H1 (cell line): ENCODE data around the gene TAF3. TPM values are rescaled to one million over a fixed set of nuclear protein-coding genes. Genes with fewer than 3 reads are reported as not detected.

ENCODE experiments used
- CHD2 ChIP-seq: IDR thresholded peaks from 2 replicates; pipeline ENCODE4 v1.6.1; 2012; ENCODE audit warnings: low read length, improper control_type of control experiment
- CREB1 ChIP-seq: IDR thresholded peaks from 2 replicates; pipeline ENCODE4 v1.6.1; 2012; ENCODE audit warnings: inconsistent platforms
- CTBP2 ChIP-seq: IDR thresholded peaks from 2 replicates; pipeline ENCODE4 v1.7.0; 2011; ENCODE audit warnings: borderline replicate concordance, mild to moderate bottlenecking, moderate library complexity, mixed read lengths, low read length; ENCODE audit not compliant: insufficient read depth, insufficient read length
- NRF1 ChIP-seq: IDR thresholded peaks from 2 replicates; pipeline ENCODE4 v1.6.1; 2011; ENCODE audit warnings: mild to moderate bottlenecking, low read depth, low read length, improper control_type of control experiment
- SP2 ChIP-seq: IDR thresholded peaks from 2 replicates; pipeline ENCODE4 v1.6.1; 2012; ENCODE audit warnings: mild to moderate bottlenecking, low read length, inconsistent platforms
- polyA plus RNA-seq, 7 experiments: library from polyadenylated mRNA; depleted of rRNA in 3 of 7; stranded (reverse) in 5 of 7; unstranded in 2 of 7; fragments of >200 nt in 5 of 7; fragments of 200-250 nt in 2 of 7; gene quantifications; 1 replicate in 5 of 7; 2 replicates in 1 of 7; 4 replicates in 1 of 7; pipeline versions ENCODE4 v1.2.1 to v1.2.3, GENCODE V29; 2011 to 2013; ENCODE audit warnings: missing spikeins in 2 of 7, mixed read lengths in 2 of 7
- total RNA-seq: library from RNA; stranded (reverse); fragmentation: NEBNext Ultra II Directional; extraction: Animal tissue kit (Norgen Biotek cat#: 25700); gene quantifications from 2 replicates; pipeline ENCODE4 v1.2.1, GENCODE V29; 2021
- TF ChIP-seq, protein P1 (sequence below): IDR thresholded peaks from 2 replicates; pipeline ENCODE4 v1.6.1; 2012; ENCODE audit warnings: low read length, inconsistent platforms
- TF ChIP-seq, protein P2 (sequence below): IDR thresholded peaks from 2 replicates; pipeline ENCODE4 v1.6.1; 2012; ENCODE audit warnings: inconsistent platforms

Gene TAF3
- total and polyA plus RNA-seq, 2 of the 8 experiments (the other 6 are each of a cell fraction or from before 2014, with no cell fraction given): 1.5 to 11.2 TPM

DNA sequence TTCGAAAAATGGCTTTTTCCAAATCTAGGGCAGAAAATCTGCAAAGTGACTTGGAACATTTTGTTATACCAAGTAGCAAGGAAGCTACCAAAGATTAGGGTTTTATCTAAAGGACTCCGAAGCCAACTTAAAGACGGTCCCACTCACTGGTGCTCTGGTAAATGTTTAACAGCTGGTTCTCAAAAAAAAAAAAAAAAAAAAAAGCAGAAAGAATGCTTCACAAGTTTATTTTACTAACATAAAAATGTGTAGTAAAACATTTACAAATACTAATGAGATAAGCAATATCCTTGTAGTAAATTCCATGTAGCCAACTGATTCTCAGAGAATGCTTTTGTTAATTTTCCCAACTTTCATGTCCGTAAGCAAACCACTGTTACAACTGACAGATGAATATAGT is 38.4 kb downstream of the TAF3 start (continued):
- TF ChIP-seq, protein P1, sequence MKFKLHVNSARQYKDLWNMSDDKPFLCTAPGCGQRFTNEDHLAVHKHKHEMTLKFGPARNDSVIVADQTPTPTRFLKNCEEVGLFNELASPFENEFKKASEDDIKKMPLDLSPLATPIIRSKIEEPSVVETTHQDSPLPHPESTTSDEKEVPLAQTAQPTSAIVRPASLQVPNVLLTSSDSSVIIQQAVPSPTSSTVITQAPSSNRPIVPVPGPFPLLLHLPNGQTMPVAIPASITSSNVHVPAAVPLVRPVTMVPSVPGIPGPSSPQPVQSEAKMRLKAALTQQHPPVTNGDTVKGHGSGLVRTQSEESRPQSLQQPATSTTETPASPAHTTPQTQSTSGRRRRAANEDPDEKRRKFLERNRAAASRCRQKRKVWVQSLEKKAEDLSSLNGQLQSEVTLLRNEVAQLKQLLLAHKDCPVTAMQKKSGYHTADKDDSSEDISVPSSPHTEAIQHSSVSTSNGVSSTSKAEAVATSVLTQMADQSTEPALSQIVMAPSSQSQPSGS: no peak
- TF ChIP-seq CHD2 (no peak), CREB1 (no peak), CTBP2 (no peak), NRF1 (no peak), SP2 (no peak)
- TF ChIP-seq, protein P2, sequence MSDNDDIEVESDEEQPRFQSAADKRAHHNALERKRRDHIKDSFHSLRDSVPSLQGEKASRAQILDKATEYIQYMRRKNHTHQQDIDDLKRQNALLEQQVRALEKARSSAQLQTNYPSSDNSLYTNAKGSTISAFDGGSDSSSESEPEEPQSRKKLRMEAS: no peak
